GM18951 (cell line): ENCODE results near the gene PANK4.

Source experiments
- POLR2A ChIP-seq: IDR thresholded peaks from 4 replicates; pipeline ENCODE4 v1.6.1; 2011; ENCODE audit warnings: mild to moderate bottlenecking; ENCODE audit not compliant: insufficient read length, insufficient read depth; ENCODE audit errors: extremely low read depth
- in situ Hi-C: fragments of 300-500 bp; cut with MboI; formaldehyde crosslinking; loops from one replicate; pipeline ENCODE4 v1.12.0; 2022; ENCODE audit warnings: low sequenced_read_pairs, mixed read lengths, inconsistent platforms; ENCODE audit not compliant: unreplicated experiment

PANK4 gene

GRCh38 chr1:2546515-2547209 lies 20.3 kb upstream of the PANK4 start:
- no peak for TF ChIP-seq POLR2A
- in situ Hi-C loops = loop anchor here (25.0 kb wide), 1 partner anchor 134 kb away; the partner anchor contains the start of gene PEX10

- TF ChIP-seq POLR2A = peak; percentile 97
- in situ Hi-C loops = loop anchor here (25.0 kb wide), 1 partner anchor 134 kb away; the partner anchor contains the start of gene PEX10
Observed at GRCh38 chr1:2545754-2546514, 19.5 kb upstream of the PANK4 start.

- in situ Hi-C loops = loop anchor here (25.0 kb wide), 1 partner anchor 133 kb away; the partner anchor contains the start of gene PEX10
- no peak for TF ChIP-seq POLR2A
Observed at GRCh38 chr1:2544875-2545640, 18.7 kb upstream of the PANK4 start.

GRCh38 chr1:2544093-2544874 lies 17.9 kb upstream of the PANK4 start:
- no peak for TF ChIP-seq POLR2A
- in situ Hi-C loops = loop anchor here (25.0 kb wide), 1 partner anchor 132 kb away; the partner anchor contains the start of gene PEX10

- TF ChIP-seq POLR2A = no peak
- in situ Hi-C loops = loop anchor here (25.0 kb wide), 1 partner anchor 131 kb away; the partner anchor contains the start of gene PEX10
Observed at GRCh38 chr1:2543543-2544092, 17.2 kb upstream of the PANK4 start.

GRCh38 chr1:2542246-2542915 lies 16.0 kb upstream of the PANK4 start:
- in situ Hi-C loops = loop anchor here (25.0 kb wide), 1 partner anchor 130 kb away; the partner anchor contains the start of gene PEX10
- TF ChIP-seq POLR2A = no peak

- TF ChIP-seq POLR2A = no peak
- in situ Hi-C loops = loop anchor here (25.0 kb wide), 1 partner anchor 129 kb away; the partner anchor contains the start of gene PEX10
Observed at GRCh38 chr1:2541619-2542245, 15.3 kb upstream of the PANK4 start.

GRCh38 chr1:2540816-2541492 lies 14.6 kb upstream of the PANK4 start:
- in situ Hi-C loops = loop anchor here (25.0 kb wide), 1 partner anchor 129 kb away; the partner anchor contains the start of gene PEX10
- no peak for TF ChIP-seq POLR2A

GRCh38 chr1:2539312-2539907 lies 13.0 kb upstream of the PANK4 start:
- TF ChIP-seq POLR2A = no peak

GRCh38 chr1:2538872-2539271 lies 12.5 kb upstream of the PANK4 start:
- no peak for TF ChIP-seq POLR2A
- in situ Hi-C loops = loop anchor here (25.0 kb wide), 1 partner anchor 127 kb away; the partner anchor contains the start of gene PEX10

More at GRCh38 chr1:2539312-2539907, 13.0 kb upstream of the PANK4 start:
- in situ Hi-C loops = loop anchor here (25.0 kb wide), 1 partner anchor 127 kb away; the partner anchor contains the start of gene PEX10

GRCh38 chr1:2538376-2538775 lies 12.0 kb upstream of the PANK4 start:
- TF ChIP-seq POLR2A = no peak
- in situ Hi-C loops = loop anchor here (25.0 kb wide), 1 partner anchor 126 kb away; the partner anchor contains the start of gene PEX10
